ENCODE results near the gene WDR73. TPM values are rescaled to one million over a fixed set of nuclear protein-coding genes. Genes with fewer than 3 reads are reported as not detected.

WDR73 gene
- total RNA-seq, 1 experiment from 2014 or later: 29.5 TPM

DNA sequence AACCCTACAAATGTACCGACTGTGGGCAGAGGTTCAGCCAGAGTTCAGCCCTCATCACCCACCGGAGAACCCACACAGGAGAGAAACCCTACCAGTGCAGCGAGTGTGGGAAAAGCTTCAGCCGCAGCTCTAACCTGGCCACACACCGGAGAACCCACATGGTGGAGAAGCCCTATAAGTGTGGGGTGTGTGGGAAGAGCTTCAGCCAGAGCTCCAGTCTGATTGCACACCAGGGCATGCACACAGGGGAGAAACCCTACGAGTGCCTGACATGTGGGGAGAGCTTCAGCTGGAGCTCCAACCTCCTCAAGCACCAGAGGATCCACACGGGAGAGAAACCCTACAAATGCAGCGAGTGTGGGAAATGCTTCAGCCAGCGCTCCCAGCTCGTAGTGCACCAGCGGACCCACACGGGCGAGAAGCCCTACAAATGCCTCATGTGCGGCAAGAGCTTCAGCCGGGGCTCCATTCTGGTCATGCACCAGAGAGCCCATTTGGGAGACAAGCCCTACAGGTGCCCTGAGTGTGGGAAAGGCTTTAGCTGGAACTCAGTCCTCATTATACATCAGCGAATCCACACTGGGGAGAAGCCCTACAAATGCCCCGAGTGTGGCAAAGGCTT is 32.6 kb downstream of the WDR73 start:
- Histone ChIP-seq H3K4me3 (no peak overlapping the region), H3K79me2 (ENCODE audit: low read depth) (no peaks in the 10 kb centered on the region), H3K9me3 (ENCODE audit: insufficient read depth, low read depth) (peaks cover 28% of the 10 kb centered on the region), H3K36me3 (ENCODE audit: low read depth) (peaks cover 24% of the 10 kb centered on the region), H2AFZ (no peak overlapping the region), H3K27me3 (ENCODE audit: insufficient read depth, low read depth) (no peaks in the 10 kb centered on the region), H3K4me1 (replicated peaks; ENCODE audit: insufficient read depth) (no peaks in the 10 kb centered on the region), H3K27ac (no peak overlapping the region), H3K4me2 (no peak overlapping the region), H3K9me2 (ENCODE audit: insufficient read depth) (no peaks in the 10 kb centered on the region), H4K20me1 (ENCODE audit: insufficient read depth) (no peaks in the 10 kb centered on the region), H3F3A (ENCODE audit: insufficient read depth, low read depth) (no peaks in the 10 kb centered on the region)
- POLR2A ChIA-PET (ENCODE audit: unreplicated experiment): no interaction called here
- no peak for DNase-seq
- CTCF ChIA-PET: no interaction called here
- TF ChIP-seq, protein P1, sequence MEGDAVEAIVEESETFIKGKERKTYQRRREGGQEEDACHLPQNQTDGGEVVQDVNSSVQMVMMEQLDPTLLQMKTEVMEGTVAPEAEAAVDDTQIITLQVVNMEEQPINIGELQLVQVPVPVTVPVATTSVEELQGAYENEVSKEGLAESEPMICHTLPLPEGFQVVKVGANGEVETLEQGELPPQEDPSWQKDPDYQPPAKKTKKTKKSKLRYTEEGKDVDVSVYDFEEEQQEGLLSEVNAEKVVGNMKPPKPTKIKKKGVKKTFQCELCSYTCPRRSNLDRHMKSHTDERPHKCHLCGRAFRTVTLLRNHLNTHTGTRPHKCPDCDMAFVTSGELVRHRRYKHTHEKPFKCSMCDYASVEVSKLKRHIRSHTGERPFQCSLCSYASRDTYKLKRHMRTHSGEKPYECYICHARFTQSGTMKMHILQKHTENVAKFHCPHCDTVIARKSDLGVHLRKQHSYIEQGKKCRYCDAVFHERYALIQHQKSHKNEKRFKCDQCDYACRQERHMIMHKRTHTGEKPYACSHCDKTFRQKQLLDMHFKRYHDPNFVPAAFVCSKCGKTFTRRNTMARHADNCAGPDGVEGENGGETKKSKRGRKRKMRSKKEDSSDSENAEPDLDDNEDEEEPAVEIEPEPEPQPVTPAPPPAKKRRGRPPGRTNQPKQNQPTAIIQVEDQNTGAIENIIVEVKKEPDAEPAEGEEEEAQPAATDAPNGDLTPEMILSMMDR (conservative IDR thresholded peaks at IDR 0.05): no peak
- no peak for TF ChIP-seq EZH2 (IDR thresholded peaks at IDR 0.05; ENCODE audit: low read depth)
- intact Hi-C loops (cut with micrococcal nuclease; ENCODE audit: unreplicated experiment): no loop called here
- no TSS peak for BruUV-seq (replicated peaks)

DNA sequence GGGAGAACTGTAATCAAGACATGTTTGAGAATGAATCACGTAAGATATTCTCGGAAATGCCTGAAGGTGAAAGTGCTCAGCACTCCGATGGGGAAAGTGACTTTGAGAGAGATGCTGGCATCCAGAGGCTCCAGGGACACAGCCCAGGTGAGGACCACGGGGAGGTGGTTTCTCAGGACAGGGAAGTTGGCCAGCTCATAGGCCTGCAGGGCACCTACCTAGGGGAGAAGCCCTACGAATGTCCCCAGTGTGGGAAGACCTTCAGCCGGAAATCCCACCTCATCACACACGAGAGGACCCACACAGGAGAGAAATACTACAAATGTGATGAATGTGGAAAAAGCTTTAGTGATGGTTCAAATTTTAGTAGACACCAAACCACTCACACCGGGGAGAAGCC is 33.5 kb downstream of the WDR73 start:
- Histone ChIP-seq H3K4me2 (no peak overlapping the region), H3K79me2 (ENCODE audit: low read depth) (no peaks in the 10 kb centered on the region), H3F3A (ENCODE audit: insufficient read depth, low read depth) (no peaks in the 10 kb centered on the region), H3K9me3 (ENCODE audit: insufficient read depth, low read depth) (peaks cover 28% of the 10 kb centered on the region), H2AFZ (no peak overlapping the region), H3K4me3 (no peak overlapping the region), H4K20me1 (ENCODE audit: insufficient read depth) (no peaks in the 10 kb centered on the region), H3K4me1 (replicated peaks; ENCODE audit: insufficient read depth) (no peaks in the 10 kb centered on the region), H3K36me3 (ENCODE audit: low read depth) (peaks cover 24% of the 10 kb centered on the region), H3K27ac (no peak overlapping the region), H3K9me2 (ENCODE audit: insufficient read depth) (no peaks in the 10 kb centered on the region), H3K27me3 (ENCODE audit: insufficient read depth, low read depth) (no peaks in the 10 kb centered on the region)
- intact Hi-C loops (cut with micrococcal nuclease; ENCODE audit: unreplicated experiment): no loop called here
- no TSS peak for BruUV-seq (replicated peaks)
- ChIA-PET POLR2A (ENCODE audit: unreplicated experiment) (no interaction called here), CTCF (no interaction called here)
- no peak for TF ChIP-seq EZH2 (IDR thresholded peaks at IDR 0.05; ENCODE audit: low read depth)
- TF ChIP-seq, protein P1 (conservative IDR thresholded peaks at IDR 0.05): no peak
- DNase-seq: no peak

DNA sequence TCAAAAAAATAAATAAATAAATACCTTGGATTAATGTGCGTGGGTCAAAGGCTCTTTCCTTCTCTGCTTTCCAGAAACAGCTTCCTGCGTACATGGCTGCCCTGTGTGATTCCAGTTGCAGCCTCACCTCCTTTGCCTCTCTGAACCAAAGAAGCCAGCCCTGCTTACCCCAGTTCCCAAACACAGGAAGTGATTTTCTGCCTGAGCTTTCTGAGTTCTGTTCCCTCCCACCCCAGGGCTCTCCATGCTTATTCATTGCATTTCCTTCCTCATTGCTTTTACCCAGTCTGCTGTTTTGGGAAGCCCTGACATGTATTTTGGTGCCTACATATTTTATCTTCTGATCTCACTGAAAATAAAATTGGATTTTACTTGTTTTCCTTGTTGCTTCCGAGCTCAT is 37.8 kb downstream of the WDR73 start:
- H3K4me2 ChIP-seq: no peak overlapping the region
- intact Hi-C loops (cut with micrococcal nuclease; ENCODE audit: unreplicated experiment): no loop called here
- no peak for DNase-seq
- H3K4me1 ChIP-seq (replicated peaks; ENCODE audit: insufficient read depth): no peaks in the 10 kb centered on the region
- H3F3A ChIP-seq (ENCODE audit: insufficient read depth, low read depth): no peaks in the 10 kb centered on the region
- H3K27ac ChIP-seq: no peak overlapping the region
- no peaks in the 10 kb centered on the region for H4K20me1 ChIP-seq (ENCODE audit: insufficient read depth)
- no peaks in the 10 kb centered on the region for H3K9me2 ChIP-seq (ENCODE audit: insufficient read depth)
- no peak overlapping the region for H2AFZ ChIP-seq
- no peak for TF ChIP-seq EZH2 (IDR thresholded peaks at IDR 0.05; ENCODE audit: low read depth)
- H3K9me3 ChIP-seq (ENCODE audit: insufficient read depth, low read depth): peaks cover 13% of the 10 kb centered on the region; the same call in 1 of the 2 replicates
- no peaks in the 10 kb centered on the region for H3K79me2 ChIP-seq (ENCODE audit: low read depth)
- no peak overlapping the region for H3K4me3 ChIP-seq
- no TSS peak for BruUV-seq (replicated peaks)
- CTCF ChIA-PET: interaction anchor here (0.6 kb wide), 1 partner anchor 145 kb away, joined by 3 read pairs; no protein-coding TSS in a partner anchor
- POLR2A ChIA-PET (ENCODE audit: unreplicated experiment): interaction anchor here (0.7 kb wide), 1 partner anchor 136 kb away, joined by 4 read pairs; no protein-coding TSS in a partner anchor
- H3K36me3 ChIP-seq (ENCODE audit: low read depth): peaks cover 12% of the 10 kb centered on the region; the same call in 1 of the 2 replicates
- H3K27me3 ChIP-seq (ENCODE audit: insufficient read depth, low read depth): no peaks in the 10 kb centered on the region

DNA sequence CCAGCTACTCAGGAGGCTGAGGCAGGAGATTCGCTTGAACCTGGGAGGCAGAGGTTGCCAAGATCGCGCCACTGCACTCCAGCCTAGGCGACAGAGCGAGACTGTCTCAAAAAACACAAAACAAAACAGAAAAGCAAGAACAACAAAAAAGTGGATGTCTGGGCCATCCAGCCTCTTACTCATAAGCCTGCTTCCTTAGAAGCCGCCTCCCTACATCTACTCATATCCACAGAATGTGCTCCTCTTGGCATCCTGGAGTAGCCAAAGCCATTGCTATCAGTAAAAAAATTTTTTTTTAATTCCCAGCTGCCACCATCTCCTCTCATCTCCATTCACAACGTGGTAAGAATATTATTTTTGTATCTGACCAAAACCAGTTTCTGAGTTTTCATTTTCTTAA is 42.5 kb downstream of the WDR73 start:
- Histone ChIP-seq H3K4me1 (replicated peaks; ENCODE audit: insufficient read depth) (no peaks in the 10 kb centered on the region), H3F3A (ENCODE audit: insufficient read depth, low read depth) (no peaks in the 10 kb centered on the region), H3K79me2 (ENCODE audit: low read depth) (no peaks in the 10 kb centered on the region), H3K9me3 (ENCODE audit: insufficient read depth, low read depth) (no peaks in the 10 kb centered on the region), H3K27ac (no peak overlapping the region), H3K27me3 (ENCODE audit: insufficient read depth, low read depth) (no peaks in the 10 kb centered on the region), H3K9me2 (ENCODE audit: insufficient read depth) (no peaks in the 10 kb centered on the region), H3K4me3 (no peak overlapping the region), H3K4me2 (no peak overlapping the region), H3K36me3 (ENCODE audit: low read depth) (no peaks in the 10 kb centered on the region), H4K20me1 (ENCODE audit: insufficient read depth) (no peaks in the 10 kb centered on the region), H2AFZ (no peak overlapping the region)
- POLR2A ChIA-PET (ENCODE audit: unreplicated experiment): no interaction called here
- BruUV-seq (replicated peaks): no TSS peak
- DNase-seq: no peak
- intact Hi-C loops (cut with micrococcal nuclease; ENCODE audit: unreplicated experiment): no loop called here
- CTCF ChIA-PET: interaction anchor here (0.7 kb wide), 1 partner anchor 383 kb away, joined by 3 read pairs; no protein-coding TSS in a partner anchor
- TF ChIP-seq, protein P1 (conservative IDR thresholded peaks at IDR 0.05): no peak
- TF ChIP-seq EZH2 (IDR thresholded peaks at IDR 0.05; ENCODE audit: low read depth): no peak
